Umbilical cord (tissue), 2 donors: ENCODE data around the gene PIAS4. TPM values are rescaled to one million over a fixed set of nuclear protein-coding genes. Genes with fewer than 3 reads are reported as not detected.

Experiments used
- DNase-seq: peaks from one replicate; pipeline ENCODE4 v3.0.0-alpha.2; 2015; ENCODE audit warnings: low spot score
- total RNA-seq: library from RNA; depleted of rRNA; stranded (reverse); fragments of >200 nt; gene quantifications from one replicate; pipeline ENCODE4 v1.2.3, GENCODE V29; 2014; ENCODE audit warnings: low replicate concordance; ENCODE audit not compliant: insufficient read depth

Gene PIAS4
- total RNA-seq, 1 donor from 2014 or later: 11.6 TPM

GRCh38 chr19:4038661-4039423 lies 31.3 kb downstream of the PIAS4 start:
- DNase-seq: no peak

- no peak for DNase-seq
These were observed 34.7 kb downstream of the PIAS4 start for GRCh38 chr19:4042064-4042730.

- DNase-seq: no peak
These were observed 35.2 kb downstream of the PIAS4 start for GRCh38 chr19:4042731-4043082.

GRCh38 chr19:4043401-4043800 lies 35.9 kb downstream of the PIAS4 start:
- DNase-seq: no peak

GRCh38 chr19:4043966-4044715 lies 36.6 kb downstream of the PIAS4 start:
- no peak for DNase-seq

- no peak for DNase-seq
These were observed 37.5 kb downstream of the PIAS4 start for GRCh38 chr19:4044990-4045465.

GRCh38 chr19:4045597-4046361 lies 38.2 kb downstream of the PIAS4 start:
- no peak for DNase-seq

GRCh38 chr19:4046362-4046691 lies 38.8 kb downstream of the PIAS4 start:
- DNase-seq: no peak

GRCh38 chr19:4046946-4047683 lies 39.6 kb downstream of the PIAS4 start:
- DNase-seq: no peak

GRCh38 chr19:4049432-4049831 lies 41.9 kb downstream of the PIAS4 start:
- no peak for DNase-seq

GRCh38 chr19:4051175-4052101 lies 43.9 kb downstream of the PIAS4 start:
- no peak for DNase-seq

GRCh38 chr19:4052114-4052992 lies 44.8 kb downstream of the PIAS4 start:
- no peak for DNase-seq

- no peak for DNase-seq
These were observed 45.5 kb downstream of the PIAS4 start for GRCh38 chr19:4052993-4053422.

- no peak for DNase-seq
These were observed 46.1 kb downstream of the PIAS4 start for GRCh38 chr19:4053423-4054324.

GRCh38 chr19:4054441-4055208 lies 47.1 kb downstream of the PIAS4 start:
- no peak for DNase-seq

GRCh38 chr19:4055209-4055552 lies 47.6 kb downstream of the PIAS4 start:
- DNase-seq: no peak
